Ovary (tissue), 9 donors: ENCODE data around the gene EPS8. TPM values are rescaled to one million over a fixed set of nuclear protein-coding genes. Genes with fewer than 3 reads are reported as not detected.

Experiments
- DNase-seq, 5 donors: peaks; one replicate each; pipeline ENCODE4 v3.0.0-alpha.2; 2019 to 2020
- H3K27ac ChIP-seq, 2 donors: fragments of 200-600 bp; one replicate each; pipeline versions ENCODE4 v1.5.1 to v1.8.0; 2019 to 2022
- H3K27me3 ChIP-seq: fragments of 200-600 bp; one replicate; pipeline ENCODE4 v1.8.0; 2022
- H3K36me3 ChIP-seq: fragments of 200-600 bp; sonication (generic); one replicate; pipeline ENCODE4 v1.5.1; 2019
- H3K4me1 ChIP-seq: one replicate; pipeline ENCODE4 v1.8.1; 2013; ENCODE audit warnings: mild to moderate bottlenecking, moderate library complexity; ENCODE audit not compliant: insufficient read depth
- H3K4me3 ChIP-seq: fragments of 200-600 bp; sonication (generic); one replicate; pipeline ENCODE4 v1.5.1; 2017
- H3K9me3 ChIP-seq, 2 donors: fragments of 200-600 bp in 1 of 2; sonication (generic) in 1 of 2; one replicate each; pipeline versions ENCODE4 v1.5.1 to v1.8.1; 2013 to 2019; ENCODE audit warnings: mild to moderate bottlenecking in 1 of 2, moderate library complexity in 1 of 2
- CTCF ChIP-seq, 3 donors: fragments of 450-650 bp in 2 of 3; fragments of 200-600 bp in 1 of 3; IDR thresholded peaks; one replicate each; pipeline versions ENCODE4 v1.5.1 to v1.8.0; 2016 to 2022; ENCODE audit warnings: antibody characterized with exemption in 3 of 3, mild to moderate bottlenecking in 1 of 3
- EP300 ChIP-seq: sonication (generic); formaldehyde crosslinking; IDR thresholded peaks from one replicate; pipeline ENCODE4 v1.6.1; 2017; ENCODE audit warnings: antibody characterized with exemption
- POLR2A ChIP-seq: fragments of 450-650 bp; IDR thresholded peaks from one replicate; pipeline ENCODE4 v1.6.1; 2017; ENCODE audit warnings: antibody characterized with exemption, mild to moderate bottlenecking, moderate library complexity
- WGBS, 3 donors: extraction: QIAGEN DNeasy Blood & Tissue Kit in 1 of 3; methylation state at CpG; one replicate each; pipeline versions ENCODE4 v1.1.5 to v1.1.7; 2013 to 2017; 5-methylcytosine and 5-hydroxymethylcytosine counted together
- intact Hi-C, 4 donors: fragments of 100-400 bp; cut with DNase I; formaldehyde crosslinking; loops; one replicate each; pipeline versions ENCODE4 v1.11.0 to v1.15.1; 2022 to 2023
- polyA plus RNA-seq, 2 donors: library from polyadenylated mRNA; stranded (reverse); fragments of 200-250 nt in 1 of 2; fragments of 350-450 nt in 1 of 2; fragmentation: Illumina TruSeq in 1 of 2; extraction: RNeasy Lipid Tissue Mini Kit (QIAGEN cat#74804) in 1 of 2; gene quantifications; one replicate each; pipeline ENCODE4 v1.2.3, GENCODE V29; 2013 to 2014
- total RNA-seq, 7 donors: library from RNA; depleted of rRNA in 2 of 7; stranded (reverse); fragments of >200 nt in 2 of 7; fragmentation: NEBNext Ultra II Directional in 3 of 7; extraction: Animal tissue kit (Norgen Biotek cat#: 25700) in 3 of 7; gene quantifications; one replicate each; pipeline versions ENCODE4 v1.1.0 to v1.2.4, GENCODE V29; 2016 to 2023
- donor health status: DM: no; HTN: no; CAD: no; lungs with moderate emphysema.
- donor health status: DM: no; HTN: no; CAD: no.
- donor health status: Bipolar disorder and iron deficiency.
- donor health status: DM: yes; HTN: yes; CAD: no.
- donor health status: DM: no; HTN: no; CAD: no.
- donor health status: DM: yes; HTN: yes; CAD: no.

Gene EPS8
- total and polyA plus RNA-seq, 9 donors, result 56.2 to 94.9 (median 77.4) TPM

- Histone ChIP-seq H3K9me3 (no peaks in the 10 kb centered on the region), H3K4me1 (peaks cover 5% of the 10 kb centered on the region), H3K27me3 (no peaks in the 10 kb centered on the region), H3K36me3 (no peaks in the 10 kb centered on the region), H3K27ac (no peak overlapping the region), H3K4me3 (no peak overlapping the region)
- intact Hi-C loops, result no loop called here
- TF ChIP-seq EP300 (no peak), POLR2A (no peak), CTCF (IDR thresholded peaks at IDR 0.05) (no peak)
- DNase-seq, result no peak
- 78 to 81% (median 81%) methylated on average over 1 of the region's 1 CpG for WGBS, 3 donors
Observed at GRCh38 chr12:15648558-15648957, 140.6 kb downstream of the EPS8 start.

GRCh38 chr12:15646581-15646980 is 142.6 kb downstream of the EPS8 start:
- H3K27ac ChIP-seq, result no peak overlapping the region
- H3K4me3 ChIP-seq, result no peak overlapping the region
- no peak for TF ChIP-seq EP300
- TF ChIP-seq CTCF (IDR thresholded peaks at IDR 0.05), result no peak
- no peak for TF ChIP-seq POLR2A
- H3K9me3 ChIP-seq, result no peaks in the 10 kb centered on the region
- DNase-seq, result no peak
- peaks cover 5% of the 10 kb centered on the region for H3K4me1 ChIP-seq
- intact Hi-C loops, result no loop called here
- 0 to 3% (median 0%) methylated on average over 1 of the region's 1 CpG for WGBS, 3 donors
- no peaks in the 10 kb centered on the region for H3K36me3 ChIP-seq
- H3K27me3 ChIP-seq, result no peaks in the 10 kb centered on the region

GRCh38 chr12:15644700-15645099 is 144.5 kb downstream of the EPS8 start:
- H3K4me3 ChIP-seq, result no peak overlapping the region
- no peaks in the 10 kb centered on the region for H3K36me3 ChIP-seq
- no peak for TF ChIP-seq CTCF (IDR thresholded peaks at IDR 0.05)
- no peak for TF ChIP-seq POLR2A
- no peak for TF ChIP-seq EP300
- intact Hi-C loops, result no loop called here
- H3K4me1 ChIP-seq, result peaks cover 3% of the 10 kb centered on the region
- no peaks in the 10 kb centered on the region for H3K27me3 ChIP-seq
- DNase-seq, result no peak
- no peaks in the 10 kb centered on the region for H3K9me3 ChIP-seq
- H3K27ac ChIP-seq, result no peak overlapping the region

- intact Hi-C loops, result loop anchor here in 1 of 4 donors (10.0 kb wide), 1 partner anchor 147 kb away; the partner anchor contains the start of gene EPS8
- peak overlapping the region in 1 of 2 donors; percentile 59 for H3K27ac ChIP-seq
- 5 to 21% (median 9%) methylated on average over 3 of the region's 3 CpGs for WGBS, 3 donors
Observed at GRCh38 chr12:15638231-15638630, 151.0 kb downstream of the EPS8 start.

More at GRCh38 chr12:15638231-15638630, 151.0 kb downstream of the EPS8 start:
- no peak for TF ChIP-seq CTCF (IDR thresholded peaks at IDR 0.05)
- TF ChIP-seq POLR2A, result no peak
- TF ChIP-seq EP300, result no peak
- Histone ChIP-seq H3K4me3 (no peak overlapping the region), H3K4me1 (peaks cover 11% of the 10 kb centered on the region), H3K9me3 (no peaks in the 10 kb centered on the region), H3K36me3 (no peaks in the 10 kb centered on the region), H3K27me3 (no peaks in the 10 kb centered on the region)
- no peak for DNase-seq
